Panc1 (cell line): ENCODE results near the gene CCDC57. TPM values are rescaled to one million over a fixed set of nuclear protein-coding genes. Genes with fewer than 3 reads are reported as not detected.
A peak's percentile ranks its signal among the peaks of the same experiment; 100 is the strongest.

Source experiments
- ATAC-seq: fragments of 200-7000 bp; cut with Tn5 transposase; 2 replicates; pipeline ENCODE4 v1.9.1; 2020; ENCODE audit warnings: mild to moderate bottlenecking, moderate library complexity
- BruUV-seq: library from RNA; stranded (reverse); fragments of 400-500 nt; replicated peaks from 2 replicates; lab custom pipeline; 2021; lab: Mats Ljungman, UMichigan
- CTCF ChIA-PET: fragments of 300-600 bp; sonication (Branson Sonifier 250); formaldehyde crosslinking; loops from one replicate; lab custom pipeline; 2022; ENCODE audit warnings: antibody characterized with exemption; lab: Charles Lee
- POLR2A ChIA-PET: fragments of 300-600 bp; sonication (Branson Sonifier 250); formaldehyde crosslinking; loops from one replicate; lab custom pipeline; 2022; ENCODE audit warnings: antibody characterized with exemption; lab: Charles Lee
- DNase-seq: peaks from one replicate; pipeline ENCODE4 v3.0.0-alpha.2; 2010; ENCODE audit warnings: low read depth, low spot score
- H3K27ac ChIP-seq: 2 replicates; pipeline ENCODE4 v1.5.1; 2011; ENCODE audit warnings: mild to moderate bottlenecking, low read length, inconsistent platforms
- H3K27me3 ChIP-seq: fragments of 200-500 bp; sonication (Bioruptor generic); 2 replicates; pipeline ENCODE4 v1.6.0; 2014; ENCODE audit warnings: low read length, inconsistent platforms; ENCODE audit not compliant: control insufficient read depth, insufficient read depth
- H3K36me3 ChIP-seq: fragments of 200-500 bp; sonication (Bioruptor generic); 2 replicates; pipeline ENCODE4 v1.5.1; 2014; ENCODE audit warnings: inconsistent platforms, mild to moderate bottlenecking, low read length, moderate library complexity; ENCODE audit not compliant: control insufficient read depth, insufficient read depth
- H3K4me1 ChIP-seq: 2 replicates; pipeline ENCODE4 v1.5.1; 2011; ENCODE audit warnings: inconsistent platforms, mild to moderate bottlenecking, low read length, moderate library complexity; ENCODE audit not compliant: control insufficient read depth, insufficient read depth
- H3K4me3 ChIP-seq, 2 experiments: 2 replicates each; pipeline ENCODE4 v1.5.1; 2011 to 2012; ENCODE audit warnings: low read depth in 2 of 2, low read length in 2 of 2, mild to moderate bottlenecking in 2 of 2, inconsistent platforms in 1 of 2, moderate library complexity in 1 of 2
- H3K9me3 ChIP-seq: fragments of 200-500 bp; sonication (Bioruptor generic); 2 replicates; pipeline ENCODE4 v1.5.1; 2014; ENCODE audit warnings: low read depth, mild to moderate bottlenecking, inconsistent platforms, low read length, moderate library complexity; ENCODE audit not compliant: control insufficient read depth, insufficient read depth
- POLR2AphosphoS5 ChIP-seq: IDR thresholded peaks from 2 replicates; pipeline ENCODE4 v1.6.1; 2012; ENCODE audit warnings: mild to moderate bottlenecking, low read depth, low read length, moderate library complexity
- SIN3A ChIP-seq: IDR thresholded peaks from 2 replicates; pipeline ENCODE4 v1.6.1; 2012; ENCODE audit warnings: low read depth, mild to moderate bottlenecking, low read length, moderate library complexity, borderline replicate concordance; ENCODE audit not compliant: insufficient read depth
- TCF7L2 ChIP-seq: IDR thresholded peaks from 2 replicates; pipeline ENCODE4 v1.6.1; 2011; ENCODE audit warnings: mild to moderate bottlenecking, low read depth, low read length, inconsistent platforms
- in situ Hi-C: cut with HindIII; loops from 2 replicates; pipeline ENCODE4 v1.10.0; 2016; ENCODE audit warnings: low sequenced_read_pairs, low pct_unique_long_range_greater_than_20kb
- intact Hi-C: fragments of 100-400 bp; cut with micrococcal nuclease; formaldehyde crosslinking; loops from one replicate; pipeline ENCODE4 v1.10.0; 2022; ENCODE audit not compliant: unreplicated experiment
- total RNA-seq: library from RNA; stranded (reverse); gene quantifications from one replicate; pipeline ENCODE4 v1.2.1, GENCODE V29; 2021; ENCODE audit not compliant: unreplicated experiment
- TF ChIP-seq, protein P1 (sequence below): fragments of 450-650 bp; IDR thresholded peaks from 2 replicates; pipeline ENCODE4 v1.5.1; 2017; ENCODE audit warnings: mild to moderate bottlenecking
- TF ChIP-seq, protein P2 (sequence below), 2 experiments: IDR thresholded peaks; 2 replicates each; pipeline ENCODE4 v1.6.1; 2011 to 2012; ENCODE audit warnings: low read depth in 2 of 2, control low read depth in 1 of 2, low read length in 1 of 2, mild to moderate bottlenecking in 1 of 2, moderate library complexity in 1 of 2; ENCODE audit not compliant: insufficient read depth in 1 of 2

Gene CCDC57
- total RNA-seq, 1 experiment from 2014 or later, result 63.6 TPM

DNA sequence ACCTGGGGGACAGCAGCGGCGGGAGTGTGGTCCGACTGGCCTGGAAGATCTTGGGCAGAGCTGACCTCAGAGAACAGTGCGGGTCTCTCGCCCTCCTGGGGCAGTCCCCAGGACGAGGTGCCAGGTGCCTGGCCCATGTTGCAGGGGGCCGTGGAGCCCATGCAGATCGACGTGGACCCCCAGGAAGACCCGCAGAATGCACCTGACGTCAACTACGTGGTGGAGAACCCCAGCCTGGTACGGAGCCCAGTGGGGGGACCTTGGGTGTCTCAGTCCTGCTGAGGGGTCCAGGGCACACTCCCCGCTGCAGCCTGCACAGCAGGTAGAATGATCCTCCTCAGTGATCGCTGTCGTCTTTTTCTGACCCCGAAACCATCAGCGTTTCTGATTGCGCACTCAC, 159.5 kb downstream of the CCDC57 start:
- POLR2A ChIA-PET, result no interaction called here
- Histone ChIP-seq H3K9me3 (no peaks in the 10 kb centered on the region), H3K27ac (peak overlapping the region; percentile 82), H3K4me1 (peaks cover 32% of the 10 kb centered on the region), H3K36me3 (peaks cover 9% of the 10 kb centered on the region), H3K4me3 (peak overlapping the region; percentile 85 to 99), H3K27me3 (no peaks in the 10 kb centered on the region)
- intact Hi-C loops, result no loop called here
- BruUV-seq, result no TSS peak
- DNase-seq (no peak), ATAC-seq (no peak)
- TF ChIP-seq, protein P1, sequence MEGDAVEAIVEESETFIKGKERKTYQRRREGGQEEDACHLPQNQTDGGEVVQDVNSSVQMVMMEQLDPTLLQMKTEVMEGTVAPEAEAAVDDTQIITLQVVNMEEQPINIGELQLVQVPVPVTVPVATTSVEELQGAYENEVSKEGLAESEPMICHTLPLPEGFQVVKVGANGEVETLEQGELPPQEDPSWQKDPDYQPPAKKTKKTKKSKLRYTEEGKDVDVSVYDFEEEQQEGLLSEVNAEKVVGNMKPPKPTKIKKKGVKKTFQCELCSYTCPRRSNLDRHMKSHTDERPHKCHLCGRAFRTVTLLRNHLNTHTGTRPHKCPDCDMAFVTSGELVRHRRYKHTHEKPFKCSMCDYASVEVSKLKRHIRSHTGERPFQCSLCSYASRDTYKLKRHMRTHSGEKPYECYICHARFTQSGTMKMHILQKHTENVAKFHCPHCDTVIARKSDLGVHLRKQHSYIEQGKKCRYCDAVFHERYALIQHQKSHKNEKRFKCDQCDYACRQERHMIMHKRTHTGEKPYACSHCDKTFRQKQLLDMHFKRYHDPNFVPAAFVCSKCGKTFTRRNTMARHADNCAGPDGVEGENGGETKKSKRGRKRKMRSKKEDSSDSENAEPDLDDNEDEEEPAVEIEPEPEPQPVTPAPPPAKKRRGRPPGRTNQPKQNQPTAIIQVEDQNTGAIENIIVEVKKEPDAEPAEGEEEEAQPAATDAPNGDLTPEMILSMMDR, result no peak
- CTCF ChIA-PET, result no interaction called here
- in situ Hi-C loops, result loop anchor here (10.0 kb wide), 1 partner anchor 82 kb away; no protein-coding TSS in a partner anchor

DNA sequence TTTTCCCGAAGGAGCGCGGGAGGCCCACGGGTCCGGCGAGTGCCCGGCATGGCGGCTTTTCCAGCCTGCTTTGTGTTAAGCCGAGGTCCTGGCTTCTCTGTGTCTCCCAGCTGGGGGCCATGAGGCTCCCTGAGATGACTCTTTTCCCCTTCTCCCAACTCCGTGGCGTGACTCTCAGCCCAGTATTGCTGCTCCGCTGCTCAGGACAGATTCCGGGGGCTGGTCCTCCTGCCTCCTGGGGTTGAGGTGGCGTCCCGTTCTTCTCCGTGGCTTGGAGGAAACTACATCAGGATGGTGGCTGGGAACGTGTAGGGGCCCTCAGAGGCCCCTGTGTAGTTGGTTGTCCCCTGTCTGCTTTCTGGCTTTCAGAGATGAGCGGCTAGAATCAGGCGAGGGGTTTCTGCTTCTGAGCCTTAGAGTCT, 160.0 kb downstream of the CCDC57 start:
- BruUV-seq, result no TSS peak
- ATAC-seq, result no peak
- H3K36me3 ChIP-seq, result peaks cover 9% of the 10 kb centered on the region
- peaks cover 27% of the 10 kb centered on the region for H3K4me1 ChIP-seq
- no peaks in the 10 kb centered on the region for H3K27me3 ChIP-seq
- in situ Hi-C loops, result loop anchor here (10.0 kb wide), 1 partner anchor 82 kb away; no protein-coding TSS in a partner anchor
- H3K9me3 ChIP-seq, result no peaks in the 10 kb centered on the region
- POLR2A ChIA-PET, result interaction anchor here (0.6 kb wide), 1 partner anchor 21 kb away, joined by 4 read pairs; no protein-coding TSS in a partner anchor
- peak overlapping the region; percentile 85 to 99 for H3K4me3 ChIP-seq
- peak overlapping the region; percentile 82 for H3K27ac ChIP-seq
- intact Hi-C loops, result no loop called here
- CTCF ChIA-PET, result no interaction called here
- no peak for DNase-seq
- TF ChIP-seq, protein P1, result no peak
- no peak for TF ChIP-seq SIN3A

DNA sequence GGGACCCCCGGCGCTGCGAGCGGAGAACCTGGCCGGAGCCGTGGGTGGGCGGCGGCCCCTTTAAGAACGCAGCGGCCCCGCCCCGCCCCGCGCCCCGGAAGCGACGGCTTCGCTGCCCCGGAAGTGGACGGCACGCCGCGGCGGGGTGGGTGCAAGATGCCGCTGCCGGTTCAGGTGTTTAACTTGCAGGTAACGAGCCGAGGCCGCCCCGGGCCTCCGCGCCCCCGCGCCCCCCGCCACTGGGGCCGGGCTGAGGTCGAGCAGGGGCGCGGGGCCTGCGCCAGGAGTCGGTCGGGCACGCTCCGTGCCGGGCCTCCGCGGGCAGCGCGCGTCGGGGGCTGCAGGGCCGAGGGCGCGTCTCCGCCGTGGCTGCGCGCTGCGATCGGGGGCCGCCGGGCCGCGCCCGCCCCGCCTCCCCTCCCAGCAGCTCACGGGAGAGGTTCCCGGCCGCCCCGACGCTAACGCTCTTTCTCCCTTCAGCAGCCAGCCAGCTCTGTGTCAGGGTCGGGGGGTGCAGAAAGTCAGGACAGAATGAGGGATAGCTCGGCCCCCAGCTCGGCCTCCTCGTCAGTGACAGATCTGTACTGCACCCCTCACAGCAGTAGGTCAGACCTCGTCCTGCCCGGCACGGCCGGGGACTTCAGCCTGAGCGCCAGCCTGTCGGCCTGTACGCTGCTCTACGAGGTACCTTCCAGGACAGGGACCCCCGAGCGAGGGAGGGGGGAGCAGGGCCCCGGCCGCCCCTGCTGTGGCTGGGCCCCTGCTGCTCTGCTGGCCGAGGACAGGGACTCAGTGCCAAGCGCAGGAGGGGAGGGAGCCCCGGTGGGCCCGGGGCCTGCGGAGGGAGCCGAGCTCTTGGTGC, 160.6 kb downstream of the CCDC57 start, which contains the start of the genes GPS1 and RFNG:
GPS1 (plus strand) TSS at position 123 of the 862 bp plus-strand sequence; CDS start at position 157, 34 bp downstream.
RFNG (minus strand) TSS at position 36 of the 862 bp plus-strand sequence. CDS start 45 bp downstream, outside the sequence.
- CTCF ChIA-PET, result interaction anchor here (0.5 kb wide), 1 partner anchor 99 kb away, joined by 3 read pairs; no protein-coding TSS in a partner anchor
- intact Hi-C loops, result no loop called here

More for the DNA sequence above, 160.6 kb downstream of the CCDC57 start, which contains the start of the genes GPS1 and RFNG:
- peaks cover 9% of the 10 kb centered on the region for H3K36me3 ChIP-seq
- H3K9me3 ChIP-seq, result no peaks in the 10 kb centered on the region
- H3K27me3 ChIP-seq, result no peaks in the 10 kb centered on the region
- DNase-seq (no peak), ATAC-seq (peak; percentile 86)
- H3K27ac ChIP-seq, result peak within 1 kb of the TSS; percentile 82
- H3K4me3 ChIP-seq, result peak within 1 kb of the TSS; percentile 85 to 99
- TF ChIP-seq, protein P1, result no peak
- TF ChIP-seq POLR2AphosphoS5, result peak; percentile 48; the same call in 1 of the 2 replicates
- peak; percentile 95; the same call in 1 of the 2 replicates for TF ChIP-seq SIN3A
- TF ChIP-seq, protein P2, sequence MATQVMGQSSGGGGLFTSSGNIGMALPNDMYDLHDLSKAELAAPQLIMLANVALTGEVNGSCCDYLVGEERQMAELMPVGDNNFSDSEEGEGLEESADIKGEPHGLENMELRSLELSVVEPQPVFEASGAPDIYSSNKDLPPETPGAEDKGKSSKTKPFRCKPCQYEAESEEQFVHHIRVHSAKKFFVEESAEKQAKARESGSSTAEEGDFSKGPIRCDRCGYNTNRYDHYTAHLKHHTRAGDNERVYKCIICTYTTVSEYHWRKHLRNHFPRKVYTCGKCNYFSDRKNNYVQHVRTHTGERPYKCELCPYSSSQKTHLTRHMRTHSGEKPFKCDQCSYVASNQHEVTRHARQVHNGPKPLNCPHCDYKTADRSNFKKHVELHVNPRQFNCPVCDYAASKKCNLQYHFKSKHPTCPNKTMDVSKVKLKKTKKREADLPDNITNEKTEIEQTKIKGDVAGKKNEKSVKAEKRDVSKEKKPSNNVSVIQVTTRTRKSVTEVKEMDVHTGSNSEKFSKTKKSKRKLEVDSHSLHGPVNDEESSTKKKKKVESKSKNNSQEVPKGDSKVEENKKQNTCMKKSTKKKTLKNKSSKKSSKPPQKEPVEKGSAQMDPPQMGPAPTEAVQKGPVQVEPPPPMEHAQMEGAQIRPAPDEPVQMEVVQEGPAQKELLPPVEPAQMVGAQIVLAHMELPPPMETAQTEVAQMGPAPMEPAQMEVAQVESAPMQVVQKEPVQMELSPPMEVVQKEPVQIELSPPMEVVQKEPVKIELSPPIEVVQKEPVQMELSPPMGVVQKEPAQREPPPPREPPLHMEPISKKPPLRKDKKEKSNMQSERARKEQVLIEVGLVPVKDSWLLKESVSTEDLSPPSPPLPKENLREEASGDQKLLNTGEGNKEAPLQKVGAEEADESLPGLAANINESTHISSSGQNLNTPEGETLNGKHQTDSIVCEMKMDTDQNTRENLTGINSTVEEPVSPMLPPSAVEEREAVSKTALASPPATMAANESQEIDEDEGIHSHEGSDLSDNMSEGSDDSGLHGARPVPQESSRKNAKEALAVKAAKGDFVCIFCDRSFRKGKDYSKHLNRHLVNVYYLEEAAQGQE (IDR thresholded peaks at IDR 0.05; ENCODE audit: insufficient read depth in 1 of 2, low read depth in 2 of 2, low read length in 1 of 2), result no peak
- TF ChIP-seq TCF7L2, result no peak
- POLR2A ChIA-PET, result interaction anchor here (0.6 kb wide), 1 partner anchor 21 kb away, joined by 4 read pairs; no protein-coding TSS in a partner anchor
- in situ Hi-C loops, result loop anchor here (10.0 kb wide), 1 partner anchor 83 kb away; no protein-coding TSS in a partner anchor
- peaks cover 21% of the 10 kb centered on the region for H3K4me1 ChIP-seq
- TSS peak; percentile 67 for BruUV-seq
